HepG2 (cell line): ENCODE measurements around the gene MADCAM1. TPM values are rescaled to one million over a fixed set of nuclear protein-coding genes. Genes with fewer than 3 reads are reported as not detected.

Experiments
- ATAC-seq: fragments of 200-7000 bp; cut with Tn5 transposase; 3 replicates; pipeline ENCODE4 v1.9.1; 2020; ENCODE audit warnings: mild to moderate bottlenecking, moderate library complexity
- BruUV-seq: library from RNA; stranded (reverse); fragments of 400-500 nt; replicated peaks from 2 replicates; lab custom pipeline; 2021; lab: Mats Ljungman, UMichigan
- CTCF ChIA-PET: fragments of 300-600 bp; formaldehyde crosslinking; extraction: SDS; loops from one replicate; lab custom pipeline; 2021; ENCODE audit warnings: low total read pairs, inconsistent platforms, low intra/inter-chr PET ratio; lab: Yijun Ruan, JAX
- POLR2A ChIA-PET: fragments of 350-600 bp; sonication (Branson Sonifier 250); formaldehyde crosslinking; loops from one replicate; lab custom pipeline; 2020; ENCODE audit warnings: antibody characterized with exemption, inconsistent platforms; lab: Yijun Ruan, JAX
- DNase-seq: peaks from one replicate; pipeline ENCODE4 v3.0.0-alpha.2; 2015; ENCODE audit warnings: low spot score
- FAIRE-seq: peaks from 3 replicates; lab custom pipeline; 2011; peaks lifted over from hg19 to GRCh38; lab: Jason Lieb, UNC
- H2AFZ ChIP-seq: one replicate; pipeline ENCODE4 v1.6.1; 2011; ENCODE audit warnings: low read length, inconsistent platforms
- H3K27ac ChIP-seq: fragments of 300-600 bp; 3 replicates; pipeline ENCODE4 v1.8.0; 2011; ENCODE audit warnings: mixed run types, mild to moderate bottlenecking, mixed read lengths, low read length, inconsistent platforms; ENCODE audit not compliant: insufficient read depth; ENCODE audit errors: extremely low read length
- H3K27me3 ChIP-seq, 2 experiments: fragments of 200-600 bp in 1 of 2; 2 replicates in 1 of 2; 3 replicates in 1 of 2; pipeline versions ENCODE4 v1.6.0 to v1.8.0; 2011; ENCODE audit warnings: low read length in 2 of 2, mild to moderate bottlenecking in 2 of 2, moderate library complexity in 2 of 2, inconsistent platforms in 1 of 2; ENCODE audit not compliant: insufficient read depth in 2 of 2, control insufficient read depth in 1 of 2
- H3K36me3 ChIP-seq, 2 experiments: fragments of 200-600 bp in 1 of 2; replicated peaks in 1 of 2; 2 replicates in 1 of 2; 3 replicates in 1 of 2; pipeline versions ENCODE4 v1.5.1 to v1.8.0; 2011; ENCODE audit warnings: low read length in 2 of 2, inconsistent platforms in 1 of 2; ENCODE audit not compliant: insufficient read depth in 2 of 2, control insufficient read depth in 1 of 2
- H3K4me1 ChIP-seq: 2 replicates; pipeline ENCODE4 v1.5.1; 2012; ENCODE audit warnings: low read length, inconsistent platforms; ENCODE audit not compliant: insufficient read depth
- H3K4me2 ChIP-seq: 2 replicates; pipeline ENCODE4 v1.6.0; 2011; ENCODE audit warnings: low read depth, low read length, inconsistent platforms
- H3K4me3 ChIP-seq, 3 experiments: fragments of 200-600 bp in 1 of 3; sonication (generic), shearing (Covaris generic) in 1 of 3; replicated peaks in 1 of 3; 2 replicates each; pipeline ENCODE4 v1.5.1; 2011 to 2016; ENCODE audit warnings: low read length in 3 of 3, inconsistent platforms in 2 of 3, low read depth in 2 of 3, mild to moderate bottlenecking in 2 of 3, control low read depth in 1 of 3, mixed read lengths in 1 of 3; ENCODE audit not compliant: insufficient read depth in 1 of 3
- H3K79me2 ChIP-seq: one replicate; pipeline ENCODE4 v1.6.1; 2011; ENCODE audit warnings: low read length, inconsistent platforms; ENCODE audit not compliant: insufficient read depth
- H3K9ac ChIP-seq: 2 replicates; pipeline ENCODE4 v1.6.0; 2011; ENCODE audit warnings: mild to moderate bottlenecking, low read depth, low read length, inconsistent platforms; ENCODE audit not compliant: insufficient read depth
- H3K9me3 ChIP-seq: 2 replicates; pipeline ENCODE4 v1.5.1; 2012; ENCODE audit warnings: mild to moderate bottlenecking, low read length
- H4K20me1 ChIP-seq: 2 replicates; pipeline ENCODE4 v1.6.0; 2011; ENCODE audit warnings: inconsistent platforms, mild to moderate bottlenecking, low read length, moderate library complexity; ENCODE audit not compliant: insufficient read depth
- FIP1L1 ChIP-seq: fragments of 200-400 bp; formaldehyde crosslinking; IDR thresholded peaks from 2 replicates; pipeline ENCODE4 v1.6.1; 2018; ENCODE audit warnings: low read depth, mild to moderate bottlenecking, low read length, moderate library complexity, borderline replicate concordance; ENCODE audit not compliant: insufficient read depth
- FLYWCH1 ChIP-seq: sonication (generic); formaldehyde crosslinking; IDR thresholded peaks from 2 replicates; pipeline ENCODE4 v1.8.1; 2023; ENCODE audit warnings: mild to moderate bottlenecking, missing genetic modification reagents
- ISL2 ChIP-seq: sonication (generic); formaldehyde crosslinking; IDR thresholded peaks from 2 replicates; pipeline ENCODE4 v1.5.0; 2020; ENCODE audit warnings: missing genetic modification reagents
- NR2F2 ChIP-seq: IDR thresholded peaks from 2 replicates; pipeline ENCODE4 v1.6.1; 2012; ENCODE audit warnings: low read depth, inconsistent platforms, borderline replicate concordance
- PCBP2 ChIP-seq: fragments of 200-400 bp; formaldehyde crosslinking; optimal IDR thresholded peaks from 2 replicates; pipeline ENCODE3; 2018; ENCODE audit warnings: low read length, low read depth; ENCODE audit not compliant: poor library complexity, severe bottlenecking
- RFX3 ChIP-seq: IDR thresholded peaks from 2 replicates; pipeline ENCODE4 v1.6.1; 2016; ENCODE audit warnings: missing biosample characterization, missing genetic modification reagents
- SMAD1 ChIP-seq: sonication (generic); formaldehyde crosslinking; IDR thresholded peaks from 2 replicates; pipeline ENCODE4 v1.4.0; 2020; ENCODE audit warnings: missing genetic modification reagents, low read depth, mild to moderate bottlenecking, borderline replicate concordance
- SRY ChIP-seq: sonication (generic); formaldehyde crosslinking; IDR thresholded peaks from 2 replicates; pipeline ENCODE4 v1.8.0; 2022; ENCODE audit warnings: mild to moderate bottlenecking, missing genetic modification reagents
- ZBTB44 ChIP-seq: sonication (generic); formaldehyde crosslinking; IDR thresholded peaks from 2 replicates; pipeline ENCODE4 v1.4.0; 2020; ENCODE audit warnings: missing genetic modification reagents
- ZNF331 ChIP-seq: sonication (generic); formaldehyde crosslinking; IDR thresholded peaks from 2 replicates; pipeline ENCODE4 v1.4.0; 2020; ENCODE audit warnings: missing genetic modification reagents
- ZNF432 ChIP-seq: sonication (generic); formaldehyde crosslinking; IDR thresholded peaks from 2 replicates; pipeline ENCODE4 v1.5.0; 2020; ENCODE audit warnings: missing genetic modification reagents, mild to moderate bottlenecking, borderline replicate concordance
- ZNF549 ChIP-seq: sonication (generic); formaldehyde crosslinking; IDR thresholded peaks from 2 replicates; pipeline ENCODE4 v1.5.0; 2020; ENCODE audit warnings: missing genetic modification reagents
- ZNF598 ChIP-seq: sonication (generic); formaldehyde crosslinking; IDR thresholded peaks from 2 replicates; pipeline ENCODE4 v1.5.1; 2020; ENCODE audit warnings: mild to moderate bottlenecking, missing genetic modification reagents, borderline replicate concordance
- WGBS: methylation state at CpG from one replicate; pipeline ENCODE4 v1.1.6; 2017; ENCODE audit warnings: low lambda C conversion rate; 5-methylcytosine and 5-hydroxymethylcytosine counted together
- in situ Hi-C: cut with HindIII; loops from 2 replicates; pipeline ENCODE4 v1.10.0; 2017; ENCODE audit warnings: low pct_unique_long_range_greater_than_20kb; ENCODE audit not compliant: extremely low pct_ligation_motif_present
- intact Hi-C: fragments of 100-400 bp; cut with micrococcal nuclease; formaldehyde crosslinking; loops from one replicate; pipeline ENCODE4 v1.10.0; 2022; ENCODE audit not compliant: unreplicated experiment
- polyA plus RNA-seq, 8 experiments: library from polyadenylated mRNA; depleted of rRNA in 3 of 8; stranded (reverse) in 7 of 8; unstranded in 1 of 8; fragments of >200 nt; fragmentation: Illumina TruSeq in 4 of 8; extraction: Trizol in 4 of 8; gene quantifications; 2 replicates each; pipeline versions ENCODE4 v1.2.1 to v1.2.3, GENCODE V29; 2011 to 2016; ENCODE audit warnings: low read depth in 4 of 8, missing spikeins in 1 of 8, mixed read lengths in 1 of 8; ENCODE audit not compliant: insufficient read depth in 1 of 8
- total RNA-seq, 5 experiments: library from RNA; depleted of rRNA; stranded (reverse); fragments of >200 nt; fragmentation: Illumina TruSeq; extraction: Trizol; gene quantifications; 2 replicates each; pipeline ENCODE4 v1.2.3, GENCODE V29; 2016; ENCODE audit warnings: low read depth in 1 of 5
- TF ChIP-seq, protein P1 (sequence below): sonication (generic); formaldehyde crosslinking; IDR thresholded peaks from 2 replicates; pipeline ENCODE4 v1.8.1; 2023; ENCODE audit warnings: mild to moderate bottlenecking, missing genetic modification reagents, borderline replicate concordance

The MADCAM1 gene
- total and polyA plus RNA-seq, 2 of the 13 experiments (the other 11 are each of a cell fraction or from before 2014, with no cell fraction given): 0.29 to 0.33 TPM

GRCh38 chr19:452829-453228 is 43.5 kb upstream of the MADCAM1 start:
- Histone ChIP-seq H3K4me1 (peaks cover 14% of the 10 kb centered on the region), H3K27ac (no peak overlapping the region), H2AFZ (no peak overlapping the region), H3K9ac (no peak overlapping the region), H3K36me3 (no peaks in the 10 kb centered on the region), H3K4me2 (no peak overlapping the region), H3K4me3 (no peak overlapping the region), H3K9me3 (no peaks in the 10 kb centered on the region), H4K20me1 (peaks cover 35% of the 10 kb centered on the region; the same call in 1 of the 2 replicates), H3K79me2 (no peaks in the 10 kb centered on the region), H3K27me3 (no peaks in the 10 kb centered on the region)
- 82% methylated on average over 14 of the region's 16 CpGs for WGBS
- in situ Hi-C loops: no loop called here
- no TSS peak for BruUV-seq
- CTCF ChIA-PET: no interaction called here
- ATAC-seq (no peak), DNase-seq (no peak), FAIRE-seq (no peak)
- intact Hi-C loops: no loop called here
- TF ChIP-seq ZNF331 (CRISPR knock-in tag) (no peak), ZBTB44 (CRISPR knock-in tag) (no peak), ZNF432 (no peak), ZNF598 (CRISPR knock-in tag) (no peak), ZNF549 (CRISPR knock-in tag) (no peak), FIP1L1 (no peak), NR2F2 (no peak), SMAD1 (no peak), FLYWCH1 (CRISPR knock-in tag) (no peak), RFX3 (CRISPR knock-in tag) (no peak), ISL2 (CRISPR knock-in tag) (no peak), SRY (CRISPR knock-in tag) (no peak), PCBP2 (no peak)
- TF ChIP-seq, protein P1, sequence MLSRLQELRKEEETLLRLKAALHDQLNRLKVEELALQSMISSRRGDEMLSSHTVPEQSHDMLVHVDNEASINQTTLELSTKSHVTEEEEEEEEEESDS (CRISPR knock-in tag): no peak
- POLR2A ChIA-PET: no interaction called here
